HG03354 (cell line): ENCODE results near the gene BAK1.
"Not testable (repeated sequence)": the region's sequence is repeated elsewhere in the genome, so short reads cannot be mapped to it uniquely, and the experiment has no call there.

ENCODE experiments used
- ATAC-seq: cut with Tn5 transposase; IDR thresholded peaks from one replicate; pipeline ENCODE4 v1.9.1; 2021; ENCODE audit warnings: mild to moderate bottlenecking; ENCODE audit not compliant: unreplicated experiment, poor library complexity, severe bottlenecking

Gene BAK1

GRCh38 chr6:33609528-33609927 lies 29.5 kb upstream of the BAK1 start:
- ATAC-seq: no peak

- ATAC-seq: no peak
Observed at GRCh38 chr6:33609019-33609418, 28.9 kb upstream of the BAK1 start.

GRCh38 chr6:33607784-33608161 lies 27.7 kb upstream of the BAK1 start:
- no peak for ATAC-seq

GRCh38 chr6:33607126-33607783 lies 27.2 kb upstream of the BAK1 start:
- no peak for ATAC-seq

GRCh38 chr6:33606642-33607041 lies 26.6 kb upstream of the BAK1 start:
- no peak for ATAC-seq

GRCh38 chr6:33604941-33605854 lies 25.1 kb upstream of the BAK1 start:
- no peak for ATAC-seq

GRCh38 chr6:33602180-33602579 lies 22.1 kb upstream of the BAK1 start:
- ATAC-seq: no peak

GRCh38 chr6:33600761-33601160 lies 20.7 kb upstream of the BAK1 start:
- ATAC-seq: no peak

- ATAC-seq: no peak
Observed at GRCh38 chr6:33599413-33599938, 19.4 kb upstream of the BAK1 start.

- no peak for ATAC-seq
Observed at GRCh38 chr6:33597551-33598322, 17.7 kb upstream of the BAK1 start.

- ATAC-seq: not testable (repeated sequence)
Observed at GRCh38 chr6:33596894-33597293, 16.8 kb upstream of the BAK1 start.

- ATAC-seq: no peak
Observed at GRCh38 chr6:33595001-33595846, 15.1 kb upstream of the BAK1 start.

- ATAC-seq: no peak
Observed at GRCh38 chr6:33593414-33593727, 13.3 kb upstream of the BAK1 start.

- ATAC-seq: peak; percentile 63
Observed at GRCh38 chr6:33592595-33593413, 12.7 kb upstream of the BAK1 start.

- ATAC-seq: no peak
Observed at GRCh38 chr6:33592280-33592594, 12.2 kb upstream of the BAK1 start.

GRCh38 chr6:33591424-33592032 lies 11.5 kb upstream of the BAK1 start:
- no peak for ATAC-seq

GRCh38 chr6:33590531-33591198 lies 10.6 kb upstream of the BAK1 start:
- ATAC-seq: no peak
